ENCODE measurements around the gene YWHAQ.

- no peak for TF ChIP-seq EP300 (IDR thresholded peaks at IDR 0.05)
- no peak for TF ChIP-seq CTCF (IDR thresholded peaks at IDR 0.05)
Observed at GRCh38 chr2:9614562-9614961, 16.2 kb downstream of the YWHAQ start.
